CD4-positive, alpha-beta T cell (primary cell): ENCODE data around the gene SDHA. TPM values are rescaled to one million over a fixed set of nuclear protein-coding genes. Genes with fewer than 3 reads are reported as not detected.
A peak's percentile ranks its signal among the peaks of the same experiment; 100 is the strongest.

ENCODE experiments used
- ATAC-seq: fragments of 200-7000 bp; cut with Tn5 transposase; one replicate; pipeline ENCODE4 v1.10.0; 2022; ENCODE audit warnings: mild to moderate bottlenecking; ENCODE audit not compliant: poor library complexity
- CTCF ChIA-PET: fragments of 350-600 bp; sonication (Branson Sonifier 250); formaldehyde crosslinking; loops from one replicate; lab custom pipeline; 2021; ENCODE audit warnings: antibody characterized with exemption, inconsistent platforms; lab: Charles Lee
- POLR2A ChIA-PET: fragments of 350-600 bp; sonication (Branson Sonifier 250); formaldehyde crosslinking; loops from one replicate; lab custom pipeline; 2021; ENCODE audit warnings: antibody characterized with exemption, inconsistent platforms; lab: Charles Lee
- DNase-seq, 14 experiments: peaks; one replicate each; pipeline ENCODE4 v3.0.0-alpha.2; 2013 to 2020; ENCODE audit warnings: mixed read lengths in 2 of 14
- H3K27ac ChIP-seq, 2 donors: one replicate each; pipeline versions ENCODE4 v1.5.1 to v1.7.0; 2013; ENCODE audit warnings: low read length in 2 of 2, low read depth in 1 of 2, mild to moderate bottlenecking in 1 of 2
- H3K27me3 ChIP-seq, 2 experiments: 1 replicate in 1 of 2; 2 replicates in 1 of 2; pipeline versions ENCODE4 v1.6.1 to v1.7.0; 2013; ENCODE audit warnings: low read length in 2 of 2, control low read depth in 1 of 2, mild to moderate bottlenecking in 1 of 2, moderate library complexity in 1 of 2; ENCODE audit not compliant: insufficient read depth in 2 of 2, control insufficient read depth in 1 of 2
- H3K36me3 ChIP-seq: one replicate; pipeline ENCODE4 v1.6.1; 2013; ENCODE audit warnings: low read length, control low read depth; ENCODE audit not compliant: insufficient read depth
- H3K4me1 ChIP-seq: one replicate; pipeline ENCODE4 v1.6.1; 2013; ENCODE audit warnings: low read length, control low read depth; ENCODE audit not compliant: insufficient read depth
- H3K4me3 ChIP-seq: one replicate; pipeline ENCODE4 v1.5.1; 2013; ENCODE audit warnings: mild to moderate bottlenecking, low read length, moderate library complexity
- H3K9me3 ChIP-seq, 2 experiments: 1 replicate in 1 of 2; 2 replicates in 1 of 2; pipeline versions ENCODE4 v1.6.1 to v1.7.0; 2013; ENCODE audit warnings: low read length in 2 of 2, mild to moderate bottlenecking in 2 of 2, control low read depth in 1 of 2, moderate library complexity in 1 of 2; ENCODE audit not compliant: control insufficient read depth in 1 of 2, insufficient read depth in 1 of 2
- H3K27ac Mint-ChIP-seq: one replicate; pipeline ENCODE4 v1.8.0; 2020; ENCODE audit warnings: mixed read lengths
- H3K27me3 Mint-ChIP-seq: one replicate; pipeline ENCODE4 v1.8.0; 2021; ENCODE audit warnings: mixed read lengths
- H3K36me3 Mint-ChIP-seq: one replicate; pipeline ENCODE4 v1.8.0; 2021; ENCODE audit warnings: low read depth, mixed read lengths
- H3K4me1 Mint-ChIP-seq: one replicate; pipeline ENCODE4 v1.8.0; 2021; ENCODE audit warnings: low read depth, mixed read lengths
- H3K4me3 Mint-ChIP-seq: one replicate; pipeline ENCODE4 v1.8.0; 2020; ENCODE audit warnings: mild to moderate bottlenecking, mixed read lengths
- H3K9me3 Mint-ChIP-seq: one replicate; pipeline ENCODE4 v1.8.0; 2020; ENCODE audit warnings: mixed read lengths
- intact Hi-C, 2 experiments: fragments of 100-400 bp; cut with DNase I in 1 of 2; cut with micrococcal nuclease in 1 of 2; formaldehyde crosslinking; loops; one replicate each; pipeline versions ENCODE4 v1.15.1 to v1.9.0; 2023 to 2025; cut with DNase I, micrococcal nuclease
- total RNA-seq, 174 experiments: library from RNA in 2 of 174; stranded (reverse) in 2 of 174; gene quantifications; one replicate each; pipeline ENCODE4 v1.2.3 and lab custom pipeline; 2021 to 2026
- TF ChIP-seq, protein P1 (sequence below): fragments of 200-600 bp; IDR thresholded peaks from one replicate; pipeline ENCODE4 v1.8.0; 2022; ENCODE audit warnings: antibody characterized with exemption, mild to moderate bottlenecking

SDHA gene
- total RNA-seq, 2 experiments from 2014 or later, result 244 to 245 TPM

DNA sequence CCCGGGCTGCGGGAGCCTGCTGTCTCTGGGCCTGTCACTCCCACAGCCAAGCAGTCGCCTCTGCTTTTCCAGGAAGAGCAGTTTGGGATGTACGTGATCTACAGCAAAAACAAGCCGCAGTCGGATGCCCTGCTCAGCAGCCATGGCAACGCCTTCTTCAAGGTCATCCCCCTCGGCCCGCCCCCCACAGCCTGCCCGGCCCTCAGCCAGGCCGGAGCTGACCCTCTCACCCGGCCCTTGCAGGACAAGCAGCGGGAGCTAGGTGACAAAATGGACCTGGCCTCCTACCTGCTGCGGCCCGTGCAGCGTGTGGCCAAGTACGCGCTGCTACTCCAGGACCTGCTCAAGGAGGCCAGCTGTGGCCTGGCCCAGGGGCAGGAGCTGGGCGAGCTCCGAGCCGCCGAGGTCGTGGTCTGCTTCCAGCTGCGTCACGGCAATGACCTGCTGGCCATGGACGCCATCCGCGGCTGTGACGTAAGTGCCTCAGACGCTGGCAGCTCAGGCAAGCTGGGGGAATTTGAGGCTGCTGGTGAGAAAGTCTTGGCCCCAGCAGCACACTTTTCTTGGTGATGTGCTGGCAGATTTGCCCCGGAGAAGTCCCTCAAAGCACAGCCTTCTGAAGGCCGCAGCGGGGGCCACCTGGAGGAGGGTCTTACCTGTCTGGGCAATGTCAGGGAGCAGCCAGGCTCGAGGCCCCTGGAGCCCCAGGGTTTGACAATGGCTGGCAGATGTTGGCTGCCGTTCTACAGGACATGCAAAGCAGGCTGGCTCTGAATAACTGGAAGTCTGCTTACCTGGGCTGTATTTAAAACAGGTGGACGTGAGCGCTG lies 46.9 kb upstream of the SDHA start:
- ATAC-seq (no peak), DNase-seq (peak in 1 of 14 experiments; percentile 25)
- no peaks in the 10 kb centered on the region for H3K36me3 Mint-ChIP-seq
- no peaks in the 10 kb centered on the region for H3K27me3 Mint-ChIP-seq
- ChIA-PET CTCF (no interaction called here), POLR2A (no interaction called here)
- no peaks in the 10 kb centered on the region for H3K4me1 ChIP-seq
- peaks cover 0 to 4% of the 10 kb centered on the region in 2 experiments for H3K9me3 ChIP-seq
- no peak overlapping the region for H3K4me3 Mint-ChIP-seq
- H3K27ac Mint-ChIP-seq, result no peak overlapping the region
- intact Hi-C loops, result no loop called here
- H3K27ac ChIP-seq, result no peak overlapping the region
- H3K4me1 Mint-ChIP-seq, result no peaks in the 10 kb centered on the region
- TF ChIP-seq, protein P1, sequence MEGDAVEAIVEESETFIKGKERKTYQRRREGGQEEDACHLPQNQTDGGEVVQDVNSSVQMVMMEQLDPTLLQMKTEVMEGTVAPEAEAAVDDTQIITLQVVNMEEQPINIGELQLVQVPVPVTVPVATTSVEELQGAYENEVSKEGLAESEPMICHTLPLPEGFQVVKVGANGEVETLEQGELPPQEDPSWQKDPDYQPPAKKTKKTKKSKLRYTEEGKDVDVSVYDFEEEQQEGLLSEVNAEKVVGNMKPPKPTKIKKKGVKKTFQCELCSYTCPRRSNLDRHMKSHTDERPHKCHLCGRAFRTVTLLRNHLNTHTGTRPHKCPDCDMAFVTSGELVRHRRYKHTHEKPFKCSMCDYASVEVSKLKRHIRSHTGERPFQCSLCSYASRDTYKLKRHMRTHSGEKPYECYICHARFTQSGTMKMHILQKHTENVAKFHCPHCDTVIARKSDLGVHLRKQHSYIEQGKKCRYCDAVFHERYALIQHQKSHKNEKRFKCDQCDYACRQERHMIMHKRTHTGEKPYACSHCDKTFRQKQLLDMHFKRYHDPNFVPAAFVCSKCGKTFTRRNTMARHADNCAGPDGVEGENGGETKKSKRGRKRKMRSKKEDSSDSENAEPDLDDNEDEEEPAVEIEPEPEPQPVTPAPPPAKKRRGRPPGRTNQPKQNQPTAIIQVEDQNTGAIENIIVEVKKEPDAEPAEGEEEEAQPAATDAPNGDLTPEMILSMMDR, result no peak
- no peaks in the 10 kb centered on the region for H3K27me3 ChIP-seq
- H3K9me3 Mint-ChIP-seq, result no peaks in the 10 kb centered on the region
- H3K4me3 ChIP-seq, result no peak overlapping the region
- no peaks in the 10 kb centered on the region for H3K36me3 ChIP-seq

DNA sequence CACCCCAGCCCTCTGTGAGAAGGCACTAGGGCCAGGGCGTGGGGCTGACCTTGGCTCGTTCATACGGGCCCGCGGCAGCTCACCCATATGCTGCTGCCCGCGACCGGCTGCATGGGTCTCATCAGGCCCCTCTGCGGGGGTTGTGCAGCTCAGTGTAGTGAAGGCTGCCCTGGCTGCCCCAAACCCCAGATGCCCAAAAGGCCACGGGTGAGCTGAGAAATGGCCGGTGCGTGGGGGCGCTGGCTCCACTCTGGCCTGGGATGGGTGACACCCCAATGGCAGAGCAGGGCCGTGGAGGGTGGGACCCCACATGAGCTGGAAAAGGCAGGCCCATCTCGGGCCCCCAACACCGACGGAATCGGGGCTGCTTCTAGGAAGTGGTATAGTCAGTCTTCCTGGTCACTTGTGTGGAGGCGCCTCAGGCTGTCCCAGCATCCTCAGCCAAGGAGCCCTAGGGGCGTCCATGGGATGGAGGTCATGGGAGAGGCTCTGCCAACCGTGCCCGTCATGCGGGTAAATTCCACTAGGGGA lies 46.3 kb upstream of the SDHA start:
- ATAC-seq (no peak), DNase-seq (peak in 1 of 14 experiments; percentile 25)
- no peaks in the 10 kb centered on the region for H3K27me3 ChIP-seq
- no peaks in the 10 kb centered on the region for H3K36me3 ChIP-seq
- no peak overlapping the region for H3K4me3 ChIP-seq
- Mint-ChIP-seq H3K4me3 (no peak overlapping the region), H3K27ac (no peak overlapping the region), H3K36me3 (no peaks in the 10 kb centered on the region), H3K9me3 (no peaks in the 10 kb centered on the region), H3K27me3 (no peaks in the 10 kb centered on the region), H3K4me1 (no peaks in the 10 kb centered on the region)
- H3K4me1 ChIP-seq, result no peaks in the 10 kb centered on the region
- H3K27ac ChIP-seq, result no peak overlapping the region
- ChIA-PET POLR2A (no interaction called here), CTCF (no interaction called here)
- peaks cover 0 to 4% of the 10 kb centered on the region in 2 experiments for H3K9me3 ChIP-seq
- intact Hi-C loops, result no loop called here
- TF ChIP-seq, protein P1, result no peak

DNA sequence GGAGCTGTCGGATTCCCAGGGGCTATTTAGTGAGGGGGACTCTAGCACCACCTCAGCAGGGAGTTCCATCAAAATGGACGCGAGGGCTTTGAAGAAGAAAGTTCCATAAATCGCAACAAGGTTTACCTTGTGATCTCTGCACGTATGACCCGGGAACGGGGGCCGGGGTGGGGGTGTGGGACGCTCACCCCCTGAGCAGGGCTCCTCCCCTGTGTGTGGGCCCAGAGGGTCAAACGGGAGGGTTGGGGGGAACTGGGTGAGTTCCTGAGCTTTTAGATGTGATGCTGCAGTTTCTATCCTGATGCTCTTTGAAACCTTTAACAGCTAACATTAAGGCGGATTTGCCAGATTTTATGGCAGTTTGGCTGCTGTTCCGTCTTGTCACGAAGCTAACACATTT lies 45.7 kb upstream of the SDHA start:
- no peaks in the 10 kb centered on the region for H3K27me3 Mint-ChIP-seq
- ChIA-PET CTCF (no interaction called here), POLR2A (no interaction called here)
- DNase-seq, result peak in 1 of 14 experiments; percentile 24
- no peaks in the 10 kb centered on the region for H3K4me1 ChIP-seq
- no peaks in the 10 kb centered on the region for H3K36me3 ChIP-seq
- no peaks in the 10 kb centered on the region for H3K4me1 Mint-ChIP-seq
- TF ChIP-seq, protein P1, result no peak
- peaks cover 0 to 4% of the 10 kb centered on the region in 2 experiments for H3K9me3 ChIP-seq
- intact Hi-C loops, result no loop called here
- H3K36me3 Mint-ChIP-seq, result no peaks in the 10 kb centered on the region
- H3K27ac ChIP-seq, result no peak overlapping the region
- no peak overlapping the region for H3K4me3 ChIP-seq
- ATAC-seq, result no peak
- H3K27me3 ChIP-seq, result no peaks in the 10 kb centered on the region
- H3K9me3 Mint-ChIP-seq, result no peaks in the 10 kb centered on the region
- no peak overlapping the region for H3K27ac Mint-ChIP-seq
- no peak overlapping the region for H3K4me3 Mint-ChIP-seq
